ENCODE measurements around the gene GPC6.

GPC6 gene

DNA sequence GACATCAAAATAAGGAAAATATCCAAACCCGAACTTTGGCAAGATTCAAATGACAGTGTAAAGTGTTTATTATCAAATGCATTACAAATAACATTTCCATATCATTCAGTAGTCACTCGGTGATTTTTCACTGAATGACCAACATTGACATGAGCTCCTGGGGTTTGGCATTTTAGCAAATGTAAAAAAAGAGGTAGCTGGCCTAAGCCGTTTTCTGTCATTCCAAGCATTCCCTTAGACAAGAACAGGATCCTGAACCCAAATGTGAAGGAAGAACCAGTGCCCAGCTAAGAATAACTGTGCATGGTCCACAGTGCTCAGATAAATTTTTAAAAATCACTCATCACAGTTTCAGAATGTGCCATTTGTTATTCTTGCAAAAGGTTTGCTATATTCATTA is 327.9 kb downstream of the GPC6 start:
- TF ChIP-seq, protein P1, sequence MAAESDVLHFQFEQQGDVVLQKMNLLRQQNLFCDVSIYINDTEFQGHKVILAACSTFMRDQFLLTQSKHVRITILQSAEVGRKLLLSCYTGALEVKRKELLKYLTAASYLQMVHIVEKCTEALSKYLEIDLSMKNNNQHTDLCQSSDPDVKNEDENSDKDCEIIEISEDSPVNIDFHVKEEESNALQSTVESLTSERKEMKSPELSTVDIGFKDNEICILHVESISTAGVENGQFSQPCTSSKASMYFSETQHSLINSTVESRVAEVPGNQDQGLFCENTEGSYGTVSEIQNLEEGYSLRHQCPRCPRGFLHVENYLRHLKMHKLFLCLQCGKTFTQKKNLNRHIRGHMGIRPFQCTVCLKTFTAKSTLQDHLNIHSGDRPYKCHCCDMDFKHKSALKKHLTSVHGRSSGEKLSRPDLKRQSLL (tag by site-specific recombination; IDR thresholded peaks at IDR 0.05), result no peak
- TF ChIP-seq KLF10 (tag by site-specific recombination; IDR thresholded peaks at IDR 0.05) (no peak), ZNF211 (tag by site-specific recombination; IDR thresholded peaks at IDR 0.05; ENCODE audit: low read depth) (no peak), KLF16 (tag by site-specific recombination; IDR thresholded peaks at IDR 0.05) (no peak), ZFP41 (tag by site-specific recombination; IDR thresholded peaks at IDR 0.05; ENCODE audit: borderline replicate concordance) (no peak)
- TF ChIP-seq, protein P2, sequence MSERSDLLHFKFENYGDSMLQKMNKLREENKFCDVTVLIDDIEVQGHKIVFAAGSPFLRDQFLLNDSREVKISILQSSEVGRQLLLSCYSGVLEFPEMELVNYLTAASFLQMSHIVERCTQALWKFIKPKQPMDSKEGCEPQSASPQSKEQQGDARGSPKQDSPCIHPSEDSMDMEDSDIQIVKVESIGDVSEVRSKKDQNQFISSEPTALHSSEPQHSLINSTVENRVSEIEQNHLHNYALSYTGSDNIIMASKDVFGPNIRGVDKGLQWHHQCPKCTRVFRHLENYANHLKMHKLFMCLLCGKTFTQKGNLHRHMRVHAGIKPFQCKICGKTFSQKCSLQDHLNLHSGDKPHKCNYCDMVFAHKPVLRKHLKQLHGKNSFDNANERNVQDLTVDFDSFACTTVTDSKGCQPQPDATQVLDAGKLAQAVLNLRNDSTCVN (tag by site-specific recombination; optimal IDR thresholded peaks at IDR 0.05), result no peak
- CTCF ChIA-PET, result no interaction called here

DNA sequence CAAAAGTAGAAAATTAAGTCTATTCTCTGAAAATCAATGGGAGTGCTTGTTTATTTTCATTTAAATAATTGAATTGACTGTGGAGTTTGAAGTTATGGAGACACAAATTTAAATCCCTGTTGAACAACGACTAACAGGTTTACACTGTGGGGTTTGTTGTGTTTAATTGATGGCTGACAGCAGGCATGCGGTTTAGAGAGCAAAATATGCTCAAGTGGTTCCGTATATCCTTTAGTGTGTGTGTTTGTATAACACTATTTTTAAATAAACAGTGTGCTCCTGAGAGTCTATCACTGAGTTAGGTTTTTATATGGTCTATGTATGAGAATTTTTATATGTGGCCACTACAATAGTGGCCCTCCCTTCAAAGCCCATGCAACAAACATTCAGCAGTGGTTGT is 332.0 kb downstream of the GPC6 start:
- ChIA-PET POLR2A (no interaction called here), CTCF (no interaction called here)
- no peaks in the 10 kb centered on the region for H3K9me3 ChIP-seq (ENCODE audit: control insufficient read depth, insufficient read depth, low read depth, low read length)
- H3K4me3 ChIP-seq (ENCODE audit: low read depth, low read length), result no peak overlapping the region
- no peak overlapping the region for H3K27ac ChIP-seq (ENCODE audit: extremely low read depth, low read depth, low read length)
- H3K36me3 ChIP-seq (ENCODE audit: control insufficient read depth in 2 of 2, insufficient read depth in 1 of 2, low read length in 2 of 2), result no peaks in the 10 kb centered on the region
- no peaks in the 10 kb centered on the region for H3K4me1 ChIP-seq (ENCODE audit: control insufficient read depth, insufficient read depth, low read length)
- peak; percentile 47; the same call in 1 of the 2 replicates for TF ChIP-seq WT1 (tag by site-specific recombination; IDR thresholded peaks at IDR 0.05)
- 0 out of 2 replicates have a peak, but pooled peaks have one; percentile 27 for TF ChIP-seq ZIC2 (tag by site-specific recombination; IDR thresholded peaks at IDR 0.05)
- TF ChIP-seq, protein P3, sequence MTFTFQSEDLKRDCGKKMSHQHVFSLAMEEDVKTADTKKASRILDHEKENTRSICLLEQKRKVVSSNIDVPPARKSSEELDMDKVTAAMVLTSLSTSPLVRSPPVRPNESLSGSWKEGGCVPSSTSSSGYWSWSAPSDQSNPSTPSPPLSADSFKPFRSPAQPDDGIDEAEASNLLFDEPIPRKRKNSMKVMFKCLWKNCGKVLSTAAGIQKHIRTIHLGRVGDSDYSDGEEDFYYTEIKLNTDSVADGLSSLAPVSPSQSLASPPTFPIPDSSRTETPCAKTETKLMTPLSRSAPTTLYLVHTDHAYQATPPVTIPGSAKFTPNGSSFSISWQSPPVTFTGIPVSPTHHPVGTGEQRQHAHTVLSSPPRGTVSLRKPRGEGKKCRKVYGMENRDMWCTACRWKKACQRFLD (tag by site-specific recombination; IDR thresholded peaks at IDR 0.05), result no peak
- TF ChIP-seq, protein P4, sequence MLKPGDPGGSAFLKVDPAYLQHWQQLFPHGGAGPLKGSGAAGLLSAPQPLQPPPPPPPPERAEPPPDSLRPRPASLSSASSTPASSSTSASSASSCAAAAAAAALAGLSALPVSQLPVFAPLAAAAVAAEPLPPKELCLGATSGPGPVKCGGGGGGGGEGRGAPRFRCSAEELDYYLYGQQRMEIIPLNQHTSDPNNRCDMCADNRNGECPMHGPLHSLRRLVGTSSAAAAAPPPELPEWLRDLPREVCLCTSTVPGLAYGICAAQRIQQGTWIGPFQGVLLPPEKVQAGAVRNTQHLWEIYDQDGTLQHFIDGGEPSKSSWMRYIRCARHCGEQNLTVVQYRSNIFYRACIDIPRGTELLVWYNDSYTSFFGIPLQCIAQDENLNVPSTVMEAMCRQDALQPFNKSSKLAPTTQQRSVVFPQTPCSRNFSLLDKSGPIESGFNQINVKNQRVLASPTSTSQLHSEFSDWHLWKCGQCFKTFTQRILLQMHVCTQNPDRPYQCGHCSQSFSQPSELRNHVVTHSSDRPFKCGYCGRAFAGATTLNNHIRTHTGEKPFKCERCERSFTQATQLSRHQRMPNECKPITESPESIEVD (tag by site-specific recombination; IDR thresholded peaks at IDR 0.05), result peak; percentile 70
- TF ChIP-seq SCRT2 (tag by site-specific recombination; IDR thresholded peaks at IDR 0.05), result peak; percentile 66

More for the DNA sequence above, 327.9 kb downstream of the GPC6 start:
- POLR2A ChIA-PET, result no interaction called here
- H3K4me1 ChIP-seq (ENCODE audit: control insufficient read depth, insufficient read depth, low read length), result no peaks in the 10 kb centered on the region
- no peaks in the 10 kb centered on the region for H3K36me3 ChIP-seq (ENCODE audit: control insufficient read depth in 2 of 2, insufficient read depth in 1 of 2, low read length in 2 of 2)
- H3K27ac ChIP-seq (ENCODE audit: extremely low read depth, low read depth, low read length), result no peak overlapping the region
- no peaks in the 10 kb centered on the region for H3K9me3 ChIP-seq (ENCODE audit: control insufficient read depth, insufficient read depth, low read depth, low read length)
- H3K4me3 ChIP-seq (ENCODE audit: low read depth, low read length), result no peak overlapping the region

DNA sequence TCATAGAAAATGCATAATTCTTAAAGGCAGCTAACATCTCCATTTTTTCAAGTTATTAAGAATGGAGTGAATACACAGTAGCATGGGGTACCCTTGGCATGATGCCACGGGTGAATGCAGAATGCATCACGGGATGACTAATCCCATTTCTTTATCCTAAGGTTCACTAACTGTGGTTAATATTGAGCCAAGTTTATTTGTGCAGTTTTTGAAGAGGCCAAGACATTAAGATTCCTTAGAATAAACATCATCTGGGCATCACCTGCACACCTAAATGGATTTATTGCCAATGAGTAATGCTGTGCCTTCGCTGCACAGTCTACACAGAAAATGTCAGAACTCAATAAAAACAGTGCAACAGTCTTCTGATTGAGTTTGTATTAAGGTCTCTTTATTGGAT is 333.1 kb downstream of the GPC6 start:
- Histone ChIP-seq H3K9me3 (ENCODE audit: control insufficient read depth, insufficient read depth, low read depth, low read length) (no peaks in the 10 kb centered on the region), H3K27ac (ENCODE audit: extremely low read depth, low read depth, low read length) (no peak overlapping the region), H3K36me3 (ENCODE audit: control insufficient read depth in 2 of 2, insufficient read depth in 1 of 2, low read length in 2 of 2) (no peaks in the 10 kb centered on the region), H3K4me1 (ENCODE audit: control insufficient read depth, insufficient read depth, low read length) (no peaks in the 10 kb centered on the region), H3K4me3 (ENCODE audit: low read depth, low read length) (no peak overlapping the region)
- CTCF ChIA-PET, result no interaction called here
- POLR2A ChIA-PET, result no interaction called here
- TF ChIP-seq ZNF302 (tag by site-specific recombination; IDR thresholded peaks at IDR 0.05; ENCODE audit: low read depth) (no peak), ZFP3 (tag by site-specific recombination; IDR thresholded peaks at IDR 0.05; ENCODE audit: low read depth) (no peak), SCRT2 (tag by site-specific recombination; IDR thresholded peaks at IDR 0.05) (peak; percentile 55; the same call in 1 of the 2 replicates), ZNF175 (tag by site-specific recombination; IDR thresholded peaks at IDR 0.05) (no peak), SETDB1 (IDR thresholded peaks at IDR 0.05; ENCODE audit: insufficient read length, low read length) (no peak), ZNF777 (tag by site-specific recombination; IDR thresholded peaks at IDR 0.05; ENCODE audit: borderline replicate concordance) (no peak), ZFP37 (tag by site-specific recombination; IDR thresholded peaks at IDR 0.05) (peak; percentile 73; the same call in 1 of the 2 replicates), PRDM1 (tag by site-specific recombination; IDR thresholded peaks at IDR 0.05) (0 out of 2 replicates have a peak, but pooled peaks have one; percentile 37), ZNF530 (tag by site-specific recombination; IDR thresholded peaks at IDR 0.05; ENCODE audit: low read depth) (no peak), YY1 (tag by site-specific recombination; IDR thresholded peaks at IDR 0.05) (no peak), ZNF521 (tag by site-specific recombination; IDR thresholded peaks at IDR 0.05) (no peak), ZNF184 (tag by site-specific recombination; IDR thresholded peaks at IDR 0.05) (peak; percentile 89)
- TF ChIP-seq, protein P5, sequence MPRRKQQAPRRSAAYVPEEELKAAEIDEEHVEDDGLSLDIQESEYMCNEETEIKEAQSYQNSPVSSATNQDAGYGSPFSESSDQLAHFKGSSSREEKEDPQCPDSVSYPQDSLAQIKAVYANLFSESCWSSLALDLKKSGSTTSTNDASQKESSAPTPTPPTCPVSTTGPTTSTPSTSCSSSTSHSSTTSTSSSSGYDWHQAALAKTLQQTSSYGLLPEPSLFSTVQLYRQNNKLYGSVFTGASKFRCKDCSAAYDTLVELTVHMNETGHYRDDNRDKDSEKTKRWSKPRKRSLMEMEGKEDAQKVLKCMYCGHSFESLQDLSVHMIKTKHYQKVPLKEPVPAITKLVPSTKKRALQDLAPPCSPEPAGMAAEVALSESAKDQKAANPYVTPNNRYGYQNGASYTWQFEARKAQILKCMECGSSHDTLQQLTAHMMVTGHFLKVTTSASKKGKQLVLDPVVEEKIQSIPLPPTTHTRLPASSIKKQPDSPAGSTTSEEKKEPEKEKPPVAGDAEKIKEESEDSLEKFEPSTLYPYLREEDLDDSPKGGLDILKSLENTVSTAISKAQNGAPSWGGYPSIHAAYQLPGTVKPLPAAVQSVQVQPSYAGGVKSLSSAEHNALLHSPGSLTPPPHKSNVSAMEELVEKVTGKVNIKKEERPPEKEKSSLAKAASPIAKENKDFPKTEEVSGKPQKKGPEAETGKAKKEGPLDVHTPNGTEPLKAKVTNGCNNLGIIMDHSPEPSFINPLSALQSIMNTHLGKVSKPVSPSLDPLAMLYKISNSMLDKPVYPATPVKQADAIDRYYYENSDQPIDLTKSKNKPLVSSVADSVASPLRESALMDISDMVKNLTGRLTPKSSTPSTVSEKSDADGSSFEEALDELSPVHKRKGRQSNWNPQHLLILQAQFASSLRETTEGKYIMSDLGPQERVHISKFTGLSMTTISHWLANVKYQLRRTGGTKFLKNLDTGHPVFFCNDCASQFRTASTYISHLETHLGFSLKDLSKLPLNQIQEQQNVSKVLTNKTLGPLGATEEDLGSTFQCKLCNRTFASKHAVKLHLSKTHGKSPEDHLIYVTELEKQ (tag by site-specific recombination; IDR thresholded peaks at IDR 0.05; ENCODE audit: borderline replicate concordance), result no peak
